HG02610 (cell line): ENCODE results near the gene TSPAN9.
A peak's percentile ranks its signal among the peaks of the same experiment; 100 is the strongest.
"Not testable (repeated sequence)": the region's sequence is repeated elsewhere in the genome, so short reads cannot be mapped to it uniquely, and the experiment has no call there.

Source experiments
- ATAC-seq: cut with Tn5 transposase; IDR thresholded peaks from one replicate; pipeline ENCODE4 v1.9.1; 2021; ENCODE audit warnings: mild to moderate bottlenecking, moderate library complexity; ENCODE audit not compliant: unreplicated experiment

The TSPAN9 gene

GRCh38 chr12:3043406-3043805, 33.8 kb upstream of the TSPAN9 start:
- no peak for ATAC-seq

GRCh38 chr12:3044141-3044630, 33.0 kb upstream of the TSPAN9 start:
- no peak for ATAC-seq

GRCh38 chr12:3045494-3045893, 31.7 kb upstream of the TSPAN9 start:
- no peak for ATAC-seq

- ATAC-seq, result no peak
Observed at GRCh38 chr12:3045989-3046388, 31.2 kb upstream of the TSPAN9 start.

GRCh38 chr12:3046441-3047200, 30.6 kb upstream of the TSPAN9 start:
- no peak for ATAC-seq

GRCh38 chr12:3047961-3048360, 29.2 kb upstream of the TSPAN9 start:
- no peak for ATAC-seq

GRCh38 chr12:3048540-3048939, 28.6 kb upstream of the TSPAN9 start:
- ATAC-seq, result no peak

GRCh38 chr12:3049176-3049575, 28.0 kb upstream of the TSPAN9 start:
- ATAC-seq, result no peak

- no peak for ATAC-seq
Observed at GRCh38 chr12:3049611-3050249, 27.4 kb upstream of the TSPAN9 start.

- no peak for ATAC-seq
Observed at GRCh38 chr12:3054374-3054773, 22.8 kb upstream of the TSPAN9 start.

- ATAC-seq, result no peak
Observed at GRCh38 chr12:3055026-3055703, 22.0 kb upstream of the TSPAN9 start.

GRCh38 chr12:3055704-3056467, 21.3 kb upstream of the TSPAN9 start:
- no peak for ATAC-seq

GRCh38 chr12:3061059-3061458, 16.1 kb upstream of the TSPAN9 start:
- ATAC-seq, result no peak

GRCh38 chr12:3061501-3062215, 15.5 kb upstream of the TSPAN9 start:
- no peak for ATAC-seq

- no peak for ATAC-seq
Observed at GRCh38 chr12:3065300-3065699, 11.9 kb upstream of the TSPAN9 start.

- not testable (repeated sequence) for ATAC-seq
Observed at GRCh38 chr12:3065846-3066245, 11.3 kb upstream of the TSPAN9 start.

- ATAC-seq, result no peak
Observed at GRCh38 chr12:3069714-3070113, 7.5 kb upstream of the TSPAN9 start.

GRCh38 chr12:3071107-3071506, 6.1 kb upstream of the TSPAN9 start:
- ATAC-seq, result no peak

- ATAC-seq, result no peak
Observed at GRCh38 chr12:3071710-3072109, 5.5 kb upstream of the TSPAN9 start.

- ATAC-seq, result peak; percentile 44
Observed at GRCh38 chr12:3073438-3074250, 3.5 kb upstream of the TSPAN9 start.
